GM19239 (cell line): ENCODE data around the gene SLC6A5.

Experiments used
- DNase-seq: peaks from one replicate; pipeline ENCODE4 v3.0.0; 2011; ENCODE audit warnings: low spot score; ENCODE audit not compliant: insufficient read length
- FAIRE-seq: peaks from 2 replicates; lab custom pipeline; 2011; peaks lifted over from hg19 to GRCh38; lab: Jason Lieb, UNC

SLC6A5 gene

DNA sequence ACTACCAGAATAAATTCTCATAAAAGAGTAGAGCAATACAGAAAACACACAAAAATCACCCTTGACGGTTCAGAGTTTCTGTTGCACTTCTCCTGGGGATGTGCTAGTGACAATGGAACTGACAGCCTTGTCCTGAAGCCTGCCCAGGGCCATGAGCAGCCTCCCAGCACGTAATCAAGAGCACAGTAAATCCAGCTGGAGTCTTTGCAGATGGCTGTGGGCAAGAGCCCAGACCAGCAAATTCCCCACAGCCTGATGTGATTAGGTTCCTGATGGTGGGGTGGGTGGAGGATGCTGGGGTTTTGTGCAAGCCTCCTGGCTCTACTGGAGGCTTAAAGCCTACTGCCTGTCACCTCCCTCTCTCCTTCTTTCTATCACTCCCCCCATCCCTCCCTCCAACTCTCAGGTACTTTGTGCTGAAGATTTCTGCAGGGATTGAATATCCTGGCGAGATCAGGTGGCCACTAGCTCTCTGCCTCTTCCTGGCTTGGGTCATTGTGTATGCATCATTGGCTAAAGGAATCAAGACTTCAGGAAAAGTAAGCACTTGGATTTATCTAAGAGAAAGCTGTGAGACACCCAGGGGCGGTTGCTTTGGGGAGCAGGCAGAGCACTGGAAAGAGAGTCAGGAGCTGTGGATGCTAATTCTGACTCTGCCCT is 18.1 kb downstream of the SLC6A5 start:
- no peak for DNase-seq
- no peak for FAIRE-seq

DNA sequence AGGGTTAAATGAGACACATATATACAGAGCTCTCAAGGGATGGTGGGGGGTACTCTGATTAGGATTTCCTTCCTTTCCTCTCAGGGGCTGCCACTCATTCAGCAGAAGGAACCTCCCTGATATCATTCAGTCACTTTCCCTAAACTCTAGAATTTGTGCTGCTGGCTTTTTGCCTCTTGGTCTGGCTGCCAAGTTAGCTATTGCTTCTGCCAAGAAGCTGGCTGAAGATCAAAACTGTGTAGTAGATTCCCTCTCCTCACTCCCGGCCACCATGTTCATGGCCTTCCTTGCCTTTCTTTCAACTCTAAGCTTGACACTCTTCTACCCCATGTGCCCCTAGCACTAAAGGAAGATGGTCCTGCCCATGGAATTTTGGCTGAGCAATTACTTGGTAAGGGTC is 18.7 kb downstream of the SLC6A5 start:
- no peak for FAIRE-seq

DNA sequence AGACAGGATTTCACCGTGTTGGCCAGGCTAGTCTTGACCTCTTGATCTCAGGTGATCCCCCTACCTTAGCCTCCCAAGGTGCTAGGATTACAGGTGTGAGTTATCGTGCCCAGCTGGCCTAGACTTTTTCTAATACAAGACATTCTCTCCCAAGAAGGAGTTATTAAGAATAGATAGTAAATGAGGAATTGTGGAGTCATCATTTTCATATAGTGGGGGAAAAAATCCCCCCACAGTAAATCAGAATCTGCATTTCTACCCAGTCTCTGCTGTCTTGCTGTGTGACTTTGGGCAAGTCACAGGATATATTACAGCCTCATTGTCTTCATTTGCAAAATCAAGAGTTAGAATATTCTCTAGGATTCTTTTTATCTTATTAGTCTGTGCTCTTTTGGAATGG is 21.6 kb downstream of the SLC6A5 start:
- no peak for FAIRE-seq

More for the DNA sequence above, 18.7 kb downstream of the SLC6A5 start:
- DNase-seq: no peak

DNA sequence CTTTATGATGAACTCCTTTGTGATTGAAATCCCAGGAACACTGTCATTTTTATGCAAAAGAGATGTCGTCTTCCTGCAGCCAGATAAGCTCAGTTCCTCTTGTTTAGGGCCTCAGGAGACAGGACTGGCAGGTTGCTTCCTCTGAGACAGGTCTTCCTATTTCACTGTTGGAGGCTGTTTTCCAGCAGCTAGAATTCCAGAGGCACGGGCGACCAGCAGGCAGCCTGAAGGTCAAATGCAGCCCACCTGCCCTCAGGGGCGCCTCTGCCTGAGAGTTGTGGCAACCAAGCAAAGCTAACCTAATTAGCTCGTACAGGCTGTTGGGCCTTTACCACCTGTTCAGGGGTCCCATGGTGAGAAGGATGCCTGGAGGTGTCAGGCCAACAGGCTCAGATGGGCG is 22.3 kb downstream of the SLC6A5 start:
- no peak for FAIRE-seq
- no peak for DNase-seq

More for the DNA sequence above, 21.6 kb downstream of the SLC6A5 start:
- DNase-seq: no peak

DNA sequence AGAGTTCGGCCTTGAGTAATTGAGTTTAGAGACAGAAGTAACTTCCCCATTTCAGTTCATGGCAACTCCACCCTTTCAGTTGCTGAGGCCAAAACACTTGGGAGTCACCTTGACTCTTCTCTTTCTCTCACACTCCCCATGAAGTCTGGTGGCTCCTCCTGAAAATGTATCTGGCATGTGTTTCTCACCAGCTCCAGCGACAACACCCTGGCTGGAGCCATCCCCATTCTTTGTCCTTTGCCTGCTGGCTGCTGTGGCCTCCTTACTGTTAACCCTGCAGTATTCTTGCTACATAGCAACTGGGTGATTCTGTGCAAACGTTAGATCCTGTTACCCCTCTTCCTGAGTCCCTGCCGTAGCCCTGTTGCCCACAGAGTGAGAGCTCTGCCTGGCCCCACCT is 23.8 kb downstream of the SLC6A5 start:
- FAIRE-seq (no peak), DNase-seq (no peak)

DNA sequence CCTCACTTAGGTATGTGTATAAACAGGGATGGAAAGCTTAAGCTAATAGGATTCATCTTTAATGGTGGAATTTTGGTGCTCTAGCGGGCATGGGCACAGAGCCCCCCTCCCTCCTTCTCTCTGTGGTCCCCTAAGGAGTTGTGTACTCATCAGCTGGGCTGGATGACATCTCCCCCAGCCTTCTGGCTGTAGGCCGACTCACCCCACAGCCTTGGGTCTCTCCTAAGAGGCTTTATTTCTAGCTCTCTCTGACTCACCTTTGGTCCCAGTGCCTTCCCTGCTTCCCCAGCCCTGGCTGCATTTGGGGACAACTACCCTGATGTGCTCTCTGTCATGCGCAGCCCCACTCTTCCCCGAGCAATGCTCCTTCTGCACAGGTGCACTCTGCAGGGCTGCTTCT is 26.9 kb downstream of the SLC6A5 start:
- FAIRE-seq (no peak), DNase-seq (no peak)

DNA sequence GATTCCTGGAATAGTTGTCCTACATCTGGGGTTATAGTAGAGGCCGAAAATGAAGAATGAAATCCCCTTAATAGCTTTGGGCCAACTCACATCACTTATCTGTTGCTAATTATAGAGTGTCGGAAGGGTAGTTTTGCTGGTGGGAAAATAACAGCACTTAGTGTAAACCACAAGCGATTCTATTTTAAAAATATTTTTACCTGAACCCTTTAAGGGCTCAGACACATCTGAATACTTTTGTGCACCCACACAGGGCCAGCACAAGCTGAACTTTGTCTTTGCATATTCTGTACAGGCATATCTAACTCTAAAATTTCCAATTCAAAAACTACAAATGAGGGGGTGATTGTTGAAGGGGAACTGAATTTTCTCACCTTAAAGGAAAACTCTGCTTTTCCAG is 27.6 kb downstream of the SLC6A5 start:
- no peak for DNase-seq
- no peak for FAIRE-seq

DNA sequence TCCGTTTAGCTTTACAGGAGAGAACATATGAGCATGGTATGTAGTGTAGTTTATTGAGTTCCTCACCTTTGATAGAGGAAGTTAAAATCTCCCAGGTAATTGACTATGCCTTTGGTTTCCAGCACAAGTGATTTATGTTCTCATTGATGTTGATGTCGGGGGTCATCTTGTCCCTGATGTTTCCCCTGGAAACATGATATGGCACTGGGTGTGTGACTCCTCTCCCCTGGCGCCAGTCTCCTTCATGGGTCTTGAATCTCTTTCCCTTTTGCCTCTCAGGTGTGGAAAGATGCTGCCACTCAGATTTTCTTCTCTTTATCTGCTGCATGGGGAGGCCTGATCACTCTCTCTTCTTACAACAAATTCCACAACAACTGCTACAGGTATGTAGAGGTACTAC is 28.3 kb downstream of the SLC6A5 start:
- no peak for DNase-seq
- no peak for FAIRE-seq

DNA sequence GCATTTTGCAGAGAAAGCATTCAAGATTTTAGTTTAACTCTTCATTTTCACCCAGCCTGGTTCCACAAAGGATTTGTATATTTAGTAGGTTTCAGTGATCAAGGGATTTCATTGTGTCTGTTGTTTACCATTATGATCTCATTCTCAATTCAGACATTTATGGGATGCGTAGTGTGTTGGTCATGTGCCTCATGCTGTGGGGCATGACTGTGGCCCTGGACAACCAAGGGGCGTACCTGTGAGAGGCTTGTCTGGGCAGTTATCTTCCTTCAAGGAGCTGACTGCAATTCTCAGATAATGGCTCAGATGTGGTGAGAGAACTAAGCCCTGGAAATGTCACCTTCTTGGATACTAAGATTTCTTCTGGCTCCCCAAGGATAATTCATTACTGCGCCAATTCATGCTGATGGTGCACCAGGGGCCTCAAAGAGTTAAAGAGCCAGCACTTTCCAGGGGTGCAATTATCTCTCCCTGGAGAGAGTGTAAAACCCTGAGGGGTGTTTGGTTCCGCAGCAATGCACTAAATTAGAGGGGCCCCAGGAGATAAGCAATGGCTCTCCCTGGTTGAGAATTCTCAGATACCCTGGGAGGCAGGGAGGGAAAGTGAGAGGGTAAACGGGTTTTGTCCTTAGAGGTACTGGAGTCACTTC is 32.2 kb downstream of the SLC6A5 start:
- FAIRE-seq: no peak
- no peak for DNase-seq

DNA sequence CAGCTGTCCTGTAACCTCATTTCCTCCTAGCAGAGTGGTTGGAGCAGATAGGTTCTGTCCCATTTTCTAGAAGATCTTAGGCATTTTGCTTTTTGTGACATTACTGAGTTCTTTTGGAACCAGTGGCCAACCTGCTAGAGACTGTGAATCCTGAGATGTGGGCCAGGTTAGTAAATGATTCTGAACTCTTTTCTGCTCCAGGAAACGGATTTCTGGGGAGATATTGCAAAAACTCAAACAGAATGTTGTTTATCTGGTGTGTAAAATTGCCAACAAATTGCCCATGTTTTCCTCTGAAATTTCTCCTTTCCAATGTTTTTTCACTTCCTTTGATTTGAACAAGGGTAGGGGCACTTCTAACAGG is 32.7 kb downstream of the SLC6A5 start:
- FAIRE-seq (no peak), DNase-seq (no peak)

DNA sequence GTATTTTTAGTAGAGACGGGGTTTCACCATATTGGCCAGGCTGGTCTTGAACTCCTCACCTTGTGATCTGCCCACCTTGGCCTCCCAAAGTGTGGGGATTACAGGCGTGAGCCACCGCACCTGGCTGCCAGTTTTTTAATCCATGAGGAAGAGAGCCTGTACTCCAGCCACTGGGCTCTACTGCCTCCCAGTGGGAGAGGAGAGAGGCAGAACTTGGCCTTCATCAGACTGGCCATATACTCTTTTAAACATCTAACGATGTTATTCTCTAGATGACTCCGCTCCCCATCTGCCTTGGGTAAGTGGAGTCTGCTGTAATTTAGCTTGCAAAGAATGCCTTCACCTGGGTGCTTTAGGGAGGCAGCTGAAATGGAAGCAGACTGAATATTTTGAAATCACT is 34.6 kb downstream of the SLC6A5 start:
- no peak for DNase-seq
- FAIRE-seq: no peak

DNA sequence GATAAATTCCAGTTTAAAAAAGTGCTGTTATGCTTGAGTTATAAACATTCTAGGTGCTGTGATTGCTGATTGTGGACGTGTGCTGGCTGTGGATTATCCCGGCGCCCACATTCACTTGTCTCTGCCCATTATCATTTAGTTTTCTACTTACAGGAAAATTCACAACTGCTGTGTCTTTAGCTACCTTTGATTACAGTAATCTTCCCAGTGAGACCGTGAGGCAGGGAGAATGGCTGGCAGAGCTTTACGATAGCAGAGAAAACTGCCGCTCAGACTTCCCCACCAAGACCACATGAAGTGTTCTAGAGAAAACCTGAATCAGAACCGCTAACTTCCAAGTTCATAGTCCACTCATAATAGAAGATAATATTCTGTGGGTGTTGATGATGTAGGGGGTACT is 35.4 kb downstream of the SLC6A5 start:
- FAIRE-seq (no peak), DNase-seq (no peak)

DNA sequence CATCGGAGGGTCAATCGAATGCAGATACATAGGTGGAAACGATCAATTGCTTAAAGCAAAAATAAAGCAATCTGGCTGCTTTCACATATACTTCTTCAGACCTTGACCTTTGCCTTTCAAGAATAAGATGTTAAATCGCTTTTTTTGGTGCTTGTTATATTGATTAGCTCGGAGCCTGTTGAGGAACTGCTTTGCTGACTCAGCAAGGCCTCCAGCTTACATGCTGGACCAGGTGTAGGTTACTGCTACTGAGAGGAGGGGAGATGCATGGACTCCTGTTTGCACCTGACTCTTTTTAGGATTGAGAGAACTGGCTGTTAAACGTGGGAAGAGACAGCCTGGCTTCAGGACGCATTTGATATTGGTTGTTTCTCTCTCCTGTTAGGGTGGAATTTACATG is 38.7 kb downstream of the SLC6A5 start:
- no peak for DNase-seq
- no peak for FAIRE-seq

DNA sequence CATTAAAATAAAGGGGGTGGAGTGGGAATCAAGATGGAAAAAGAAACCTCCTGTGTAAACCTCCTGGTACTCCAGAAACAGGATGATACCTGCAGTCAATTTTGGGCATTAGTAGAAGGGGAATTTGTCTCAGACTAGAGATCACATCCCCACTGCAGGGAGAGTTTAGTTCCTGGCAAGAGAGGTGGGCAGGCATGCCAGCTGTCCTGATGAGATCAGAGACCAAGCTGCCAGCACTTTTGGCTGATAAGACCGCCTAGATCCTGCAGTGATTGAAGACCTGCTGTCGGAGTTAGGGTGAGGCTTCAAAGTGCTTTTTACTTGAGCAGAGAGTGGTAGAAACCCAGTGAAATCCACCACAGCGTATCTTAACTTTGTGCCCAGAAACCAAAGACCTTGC is 40.3 kb downstream of the SLC6A5 start:
- FAIRE-seq: no peak
- DNase-seq: no peak

DNA sequence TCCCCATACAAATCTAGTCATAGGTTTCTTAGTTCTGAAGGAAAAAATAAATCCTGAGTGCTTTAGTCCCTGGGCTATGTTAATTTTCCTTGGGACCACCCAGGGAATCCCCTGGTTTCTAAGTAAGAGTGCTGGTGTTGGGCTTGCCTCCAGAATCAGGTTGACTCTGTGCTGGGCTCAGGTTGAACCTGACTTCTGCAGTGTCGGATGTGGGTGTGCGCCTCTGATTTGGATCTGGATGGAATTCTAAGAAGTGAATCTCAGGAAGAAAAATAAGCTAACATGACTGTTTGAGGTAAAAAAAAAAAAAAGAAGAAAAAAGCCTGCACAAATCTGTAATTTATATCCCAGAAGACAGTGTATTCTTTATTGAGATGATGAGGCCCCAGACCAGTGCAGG is 41.0 kb downstream of the SLC6A5 start:
- FAIRE-seq (no peak), DNase-seq (no peak)

DNA sequence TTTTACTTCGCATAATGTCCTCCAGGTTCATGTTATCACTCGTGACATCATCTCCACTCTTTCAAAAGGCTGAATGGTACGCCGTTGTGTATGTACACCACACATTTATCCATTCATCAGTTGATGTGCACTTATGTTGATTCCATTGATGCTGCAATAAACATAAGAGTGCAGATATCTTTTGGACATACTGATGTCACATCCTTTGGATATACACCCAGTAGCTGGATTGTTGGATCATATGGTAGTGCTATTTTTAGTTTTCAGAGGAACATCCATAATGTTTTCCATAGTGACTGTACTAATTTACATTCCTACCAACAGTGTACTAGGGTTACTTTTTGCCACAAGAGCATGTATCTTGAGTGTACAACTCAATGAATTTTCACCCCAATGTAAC is 45.0 kb downstream of the SLC6A5 start:
- no peak for FAIRE-seq
- no peak for DNase-seq

DNA sequence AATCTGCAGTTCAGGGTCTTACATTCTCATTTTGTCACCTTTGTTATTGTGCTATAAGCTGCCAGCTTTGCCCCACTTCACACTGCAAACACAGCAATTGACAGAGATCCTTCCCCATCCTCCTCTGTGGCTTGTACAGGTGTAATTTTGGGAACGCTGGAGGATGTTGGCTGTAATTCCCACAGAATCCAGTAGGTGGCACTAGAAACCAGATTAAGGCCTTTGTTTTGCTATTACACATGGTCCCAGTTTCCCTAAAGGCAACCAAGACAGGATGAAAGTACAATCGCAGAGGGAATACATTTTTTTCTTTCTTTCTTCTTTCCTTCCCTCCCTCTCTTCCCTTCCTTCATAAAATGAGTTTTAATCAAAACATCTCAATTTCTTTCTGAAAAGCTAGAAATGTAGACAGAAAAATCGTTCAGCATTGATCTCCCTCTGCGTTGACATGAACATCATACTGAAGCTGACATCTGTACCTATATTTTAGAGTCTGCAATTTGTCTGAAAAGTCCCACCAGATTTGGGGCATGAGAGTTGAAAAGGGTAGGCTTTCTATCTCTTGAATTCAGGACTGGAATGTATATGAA is 48.7 kb downstream of the SLC6A5 start:
- FAIRE-seq: peak; percentile 82
- DNase-seq: peak; percentile 40

DNA sequence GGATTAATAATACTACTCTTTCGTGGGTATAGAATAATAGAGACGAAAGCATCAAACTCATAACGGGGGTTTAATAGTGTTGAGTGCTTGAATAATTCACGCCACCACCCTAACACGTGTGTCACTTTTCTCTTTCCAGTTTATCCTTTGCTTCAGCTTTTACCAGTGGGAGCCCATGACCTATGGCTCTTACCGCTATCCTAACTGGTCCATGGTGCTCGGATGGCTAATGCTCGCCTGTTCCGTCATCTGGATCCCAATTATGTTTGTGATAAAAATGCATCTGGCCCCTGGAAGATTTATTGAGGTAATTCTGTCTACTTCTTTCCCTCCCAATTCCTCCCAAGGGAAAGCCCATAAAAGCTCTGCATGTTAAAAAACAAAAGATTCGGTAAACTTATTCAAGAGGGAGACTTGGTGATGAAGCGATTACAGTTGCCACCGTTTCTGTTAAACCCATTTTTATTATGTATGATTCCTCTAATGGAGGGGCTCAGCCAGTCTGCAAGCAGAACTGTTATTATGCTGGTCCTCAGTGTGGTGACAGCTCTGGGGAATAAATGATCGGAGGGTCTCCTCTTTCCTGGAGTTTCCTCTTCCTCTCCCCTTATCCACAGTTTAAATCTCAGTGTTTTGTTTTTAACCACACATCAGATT is 52.9 kb downstream of the SLC6A5 start:
- no peak for DNase-seq
- FAIRE-seq: no peak

DNA sequence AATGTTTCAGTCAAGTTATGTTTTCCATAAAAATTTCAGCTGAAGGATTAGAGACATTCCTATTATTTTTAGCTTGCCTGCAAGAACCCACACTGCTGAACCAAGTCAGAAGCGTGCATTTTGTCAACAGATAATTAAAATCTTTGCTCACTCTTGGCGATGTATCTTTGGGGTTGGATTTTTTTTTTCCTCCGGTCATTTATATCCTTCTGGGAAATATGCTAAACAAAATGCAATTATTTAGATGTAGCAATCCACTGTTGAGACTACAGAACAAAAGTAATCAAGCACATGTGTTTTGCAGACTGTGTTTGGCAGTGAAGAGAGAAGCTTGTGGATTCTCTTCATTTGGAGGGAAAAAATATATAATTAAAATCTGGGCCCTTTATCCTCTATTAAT is 54.6 kb downstream of the SLC6A5 start:
- FAIRE-seq: no peak
- no peak for DNase-seq

DNA sequence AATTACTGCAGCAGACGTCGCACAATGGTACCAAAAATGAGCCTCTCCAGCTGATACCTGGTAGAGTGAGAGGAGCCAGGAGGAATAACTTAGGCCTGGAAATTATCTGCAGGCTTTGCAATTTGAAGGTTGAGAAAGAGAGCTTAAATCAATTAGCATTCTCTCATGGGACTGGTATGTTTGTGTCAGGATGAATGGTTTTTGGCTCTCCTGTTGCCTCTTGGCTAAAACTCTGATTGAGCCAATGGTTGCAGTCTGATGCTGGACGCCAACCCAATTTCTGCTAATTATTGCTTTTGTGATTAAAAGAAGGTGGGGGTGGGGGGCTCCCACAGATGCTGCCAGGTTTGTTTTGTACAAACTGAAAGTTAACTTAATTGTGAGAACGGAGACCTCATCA is 57.5 kb downstream of the SLC6A5 start:
- no peak for DNase-seq

DNA sequence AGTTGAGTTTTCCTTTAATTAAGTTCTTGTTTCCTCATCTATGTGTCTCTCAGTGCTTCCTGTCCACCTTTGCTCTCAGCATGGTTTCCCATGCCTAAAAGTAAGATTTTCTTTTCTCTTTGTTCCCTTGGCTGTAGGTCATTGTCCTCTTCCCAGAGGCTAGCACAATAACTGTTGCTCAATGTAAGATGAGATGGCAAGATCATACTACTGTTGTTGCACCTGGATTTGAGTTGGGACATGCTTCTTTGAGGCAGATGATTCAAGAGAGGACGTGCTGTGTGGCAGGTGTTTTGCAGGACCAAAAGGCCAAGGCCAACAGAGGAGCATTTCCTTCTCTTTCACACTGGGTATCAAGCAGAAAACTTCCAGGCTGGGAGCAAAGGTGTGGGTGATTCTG is 58.7 kb downstream of the SLC6A5 start:
- DNase-seq (no peak), FAIRE-seq (no peak)

More for the DNA sequence above, 57.5 kb downstream of the SLC6A5 start:
- FAIRE-seq: no peak
